ENCODE data around the gene GTSE1. TPM values are rescaled to one million over a fixed set of nuclear protein-coding genes. Genes with fewer than 3 reads are reported as not detected.

Gene GTSE1
- total RNA-seq, 1 experiment from 2014 or later: 55.1 TPM

DNA sequence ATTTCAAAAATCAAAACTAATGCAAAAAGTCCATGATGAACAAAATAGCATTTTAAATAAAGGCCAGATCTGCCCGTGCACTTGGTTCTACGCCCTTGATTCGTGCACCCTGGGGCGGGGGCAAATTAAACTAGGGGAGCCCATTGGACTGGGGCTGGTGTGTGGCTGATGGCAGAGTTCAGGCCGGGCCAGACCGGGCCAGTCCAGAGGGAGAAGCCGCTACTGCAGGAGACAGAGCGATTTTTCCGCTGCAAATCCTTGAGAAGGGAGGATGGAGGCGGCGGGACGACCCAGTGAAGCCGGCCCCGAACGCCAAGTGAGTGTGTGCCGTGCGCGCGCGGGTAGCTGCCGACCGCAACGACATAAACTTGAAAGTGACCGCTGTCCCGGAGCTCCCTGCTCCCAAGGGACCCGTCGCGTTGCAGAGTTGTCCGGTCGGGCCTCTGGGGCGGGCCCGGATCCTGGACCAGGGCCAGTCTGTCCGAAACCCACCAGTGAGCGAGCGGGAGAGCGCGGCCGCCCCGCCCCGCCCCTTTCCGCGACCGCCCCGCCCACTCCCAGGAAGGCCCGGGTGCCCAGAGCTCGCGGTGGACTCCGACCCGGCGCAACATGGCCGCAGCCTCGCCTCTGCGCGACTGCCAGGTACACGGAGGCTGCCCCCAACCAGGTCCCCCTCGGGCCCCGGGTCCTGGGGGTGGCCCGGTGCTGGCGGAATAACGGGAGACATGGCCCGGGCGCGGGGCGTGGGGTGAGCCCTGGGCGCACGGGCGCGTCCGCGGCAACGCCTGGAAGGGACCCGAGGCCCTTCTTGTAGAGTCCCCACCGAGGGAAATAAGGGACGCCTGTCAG lies 29.0 kb upstream of the GTSE1 start, which contains the start of gene TTC38:
TSS of gene TTC38 (plus strand) at position 578 of the 849 bp plus-strand sequence. CDS start at position 610, 32 bp downstream.
- peaks cover 14% of the 10 kb centered on the region for H3K9me3 ChIP-seq
- intact Hi-C loops (cut with micrococcal nuclease; ENCODE audit: unreplicated experiment): loop anchor here (1.0 kb wide), 3 partner anchors 17 to 145 kb away; partner anchors contain the start of genes CDPF1 and GTSE1
- Mint-ChIP-seq H3K36me3 (ENCODE audit: insufficient read depth, unreplicated experiment) (peaks cover 13% of the 10 kb centered on the region), H3K27me3 (ENCODE audit: insufficient read depth, unreplicated experiment) (no peaks in the 10 kb centered on the region), H3K4me1 (ENCODE audit: low read depth, unreplicated experiment) (no peaks in the 10 kb centered on the region), H3K9me3 (ENCODE audit: unreplicated experiment) (peaks cover 6% of the 10 kb centered on the region), H3K4me3 (ENCODE audit: unreplicated experiment) (peak within 1 kb of the TSS; percentile 90), H3K27ac (ENCODE audit: unreplicated experiment) (peak within 1 kb of the TSS; percentile 75)
- H3K36me3 ChIP-seq (ENCODE audit: control insufficient read depth, insufficient read depth, low read length): peaks cover 3% of the 10 kb centered on the region; the same call in 1 of the 2 replicates
- TSS peak; percentile 47 for BruUV-seq (replicated peaks)
- peaks cover 16% of the 10 kb centered on the region for H3K4me1 ChIP-seq
- ChIA-PET POLR2A (interaction anchor here (0.6 to 1.4 kb wide), 8 partner anchors 12 to 1321 kb away, joined by 3 to 8 read pairs (median 4); partner anchors contain the start of gene CDPF1), CTCF (interaction anchor here (0.6 kb wide), 2 partner anchors 29 to 123 kb away, joined by 4 to 6 read pairs; partner anchors contain the start of gene GTSE1)
- peak within 1 kb of the TSS; percentile 80 for H3K4me3 ChIP-seq (ENCODE audit: low read depth, low read length)
- TF ChIP-seq, protein P1, sequence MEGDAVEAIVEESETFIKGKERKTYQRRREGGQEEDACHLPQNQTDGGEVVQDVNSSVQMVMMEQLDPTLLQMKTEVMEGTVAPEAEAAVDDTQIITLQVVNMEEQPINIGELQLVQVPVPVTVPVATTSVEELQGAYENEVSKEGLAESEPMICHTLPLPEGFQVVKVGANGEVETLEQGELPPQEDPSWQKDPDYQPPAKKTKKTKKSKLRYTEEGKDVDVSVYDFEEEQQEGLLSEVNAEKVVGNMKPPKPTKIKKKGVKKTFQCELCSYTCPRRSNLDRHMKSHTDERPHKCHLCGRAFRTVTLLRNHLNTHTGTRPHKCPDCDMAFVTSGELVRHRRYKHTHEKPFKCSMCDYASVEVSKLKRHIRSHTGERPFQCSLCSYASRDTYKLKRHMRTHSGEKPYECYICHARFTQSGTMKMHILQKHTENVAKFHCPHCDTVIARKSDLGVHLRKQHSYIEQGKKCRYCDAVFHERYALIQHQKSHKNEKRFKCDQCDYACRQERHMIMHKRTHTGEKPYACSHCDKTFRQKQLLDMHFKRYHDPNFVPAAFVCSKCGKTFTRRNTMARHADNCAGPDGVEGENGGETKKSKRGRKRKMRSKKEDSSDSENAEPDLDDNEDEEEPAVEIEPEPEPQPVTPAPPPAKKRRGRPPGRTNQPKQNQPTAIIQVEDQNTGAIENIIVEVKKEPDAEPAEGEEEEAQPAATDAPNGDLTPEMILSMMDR (IDR thresholded peaks at IDR 0.05; ENCODE audit: insufficient read depth in 1 of 2, low read depth in 1 of 2, low read length in 1 of 2, severe bottlenecking in 1 of 2, unreplicated experiment in 1 of 2): no peak
- peak; percentile 89 to 90 for DNase-seq
- no peaks in the 10 kb centered on the region for H3K27me3 ChIP-seq (replicated peaks; ENCODE audit: control insufficient read depth, insufficient read depth, low read length)

DNA sequence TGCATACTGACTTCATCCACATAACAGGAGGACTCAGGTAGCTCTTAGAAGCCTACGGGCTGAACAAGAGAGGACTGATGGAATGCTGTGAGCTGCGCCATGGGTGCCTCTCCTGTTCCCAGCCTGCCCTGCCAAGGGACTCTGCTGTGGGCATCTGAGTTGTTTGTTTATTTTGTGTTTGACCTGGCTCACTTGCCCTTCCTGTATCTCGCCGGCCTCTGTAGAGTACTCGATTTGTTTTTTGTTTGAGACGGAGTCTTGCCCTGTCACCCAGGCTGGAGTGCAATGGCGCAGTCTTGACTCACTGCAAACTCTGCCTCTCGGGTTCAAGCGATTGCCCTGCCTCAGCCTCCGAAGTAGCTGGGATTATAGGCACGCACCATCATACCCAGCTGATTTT lies 27.1 kb upstream of the GTSE1 start:
- H3K4me1 ChIP-seq: peaks cover 9% of the 10 kb centered on the region
- TF ChIP-seq, protein P1 (IDR thresholded peaks at IDR 0.05; ENCODE audit: insufficient read depth in 1 of 2, low read depth in 1 of 2, low read length in 1 of 2, severe bottlenecking in 1 of 2, unreplicated experiment in 1 of 2): no peak
- Mint-ChIP-seq H3K4me1 (ENCODE audit: low read depth, unreplicated experiment) (no peaks in the 10 kb centered on the region), H3K9me3 (ENCODE audit: unreplicated experiment) (peaks cover 6% of the 10 kb centered on the region), H3K4me3 (ENCODE audit: unreplicated experiment) (peak overlapping the region; percentile 90), H3K27me3 (ENCODE audit: insufficient read depth, unreplicated experiment) (no peaks in the 10 kb centered on the region), H3K27ac (ENCODE audit: unreplicated experiment) (peak overlapping the region; percentile 63), H3K36me3 (ENCODE audit: insufficient read depth, unreplicated experiment) (peaks cover 26% of the 10 kb centered on the region)
- no peaks in the 10 kb centered on the region for H3K27me3 ChIP-seq (replicated peaks; ENCODE audit: control insufficient read depth, insufficient read depth, low read length)
- peaks cover 12% of the 10 kb centered on the region for H3K9me3 ChIP-seq
- no TSS peak for BruUV-seq (replicated peaks)
- intact Hi-C loops (cut with micrococcal nuclease; ENCODE audit: unreplicated experiment): no loop called here
- no peak for DNase-seq
- peaks cover 3% of the 10 kb centered on the region for H3K36me3 ChIP-seq (ENCODE audit: control insufficient read depth, insufficient read depth, low read length)
- no peak overlapping the region for H3K4me3 ChIP-seq (ENCODE audit: low read depth, low read length)
- ChIA-PET POLR2A (interaction anchor here (0.5 kb wide), 1 partner anchor 133 kb away, joined by 4 read pairs; no protein-coding TSS in a partner anchor), CTCF (no interaction called here)

DNA sequence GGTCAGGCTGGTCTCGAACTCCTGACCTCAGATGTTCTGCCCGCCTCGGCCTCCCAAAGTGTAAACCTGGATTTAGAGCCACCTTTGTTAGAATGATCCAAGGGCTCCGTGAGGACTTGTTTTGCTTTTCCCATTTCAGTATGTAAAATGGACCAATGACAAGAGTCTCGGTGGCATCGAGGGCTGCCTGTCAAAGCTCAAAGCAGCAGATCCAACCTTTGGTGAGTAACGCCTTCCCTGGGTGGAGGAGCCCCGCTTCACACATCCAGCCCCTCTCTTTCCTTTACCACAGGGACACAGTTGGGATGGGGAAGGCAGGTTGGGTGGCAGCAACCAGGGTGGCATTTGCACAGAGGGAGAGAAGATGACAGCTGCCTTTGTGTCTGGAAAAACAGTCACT lies 24.5 kb upstream of the GTSE1 start:
- H3K9me3 Mint-ChIP-seq (ENCODE audit: unreplicated experiment): no peaks in the 10 kb centered on the region
- no TSS peak for BruUV-seq (replicated peaks)
- no peak overlapping the region for H3K4me3 Mint-ChIP-seq (ENCODE audit: unreplicated experiment)
- Histone ChIP-seq H3K36me3 (ENCODE audit: control insufficient read depth, insufficient read depth, low read length) (peaks cover 6% of the 10 kb centered on the region), H3K4me1 (peaks cover 6% of the 10 kb centered on the region; the same call in 1 of the 2 replicates), H3K27me3 (replicated peaks; ENCODE audit: control insufficient read depth, insufficient read depth, low read length) (no peaks in the 10 kb centered on the region), H3K9me3 (no peaks in the 10 kb centered on the region), H3K4me3 (ENCODE audit: low read depth, low read length) (no peak overlapping the region)
- peaks cover 50% of the 10 kb centered on the region for H3K36me3 Mint-ChIP-seq (ENCODE audit: insufficient read depth, unreplicated experiment)
- POLR2A ChIA-PET: no interaction called here
- H3K27me3 Mint-ChIP-seq (ENCODE audit: insufficient read depth, unreplicated experiment): no peaks in the 10 kb centered on the region
- no peak for DNase-seq
- H3K4me1 Mint-ChIP-seq (ENCODE audit: low read depth, unreplicated experiment): peaks cover 5% of the 10 kb centered on the region
- TF ChIP-seq, protein P1 (IDR thresholded peaks at IDR 0.05; ENCODE audit: insufficient read depth in 1 of 2, low read depth in 1 of 2, low read length in 1 of 2, severe bottlenecking in 1 of 2, unreplicated experiment in 1 of 2): no peak
- no peak overlapping the region for H3K27ac Mint-ChIP-seq (ENCODE audit: unreplicated experiment)
- CTCF ChIA-PET: no interaction called here
- intact Hi-C loops (cut with micrococcal nuclease; ENCODE audit: unreplicated experiment): no loop called here
